Activated CD4-positive, alpha-beta T cell treated with anti-CD3 and anti-CD28 coated beads, Interleukin-2, amount 10 ng/mL, durations not matched to agents 24 days and 14 days (primary cell): Measurements from ENCODE around the gene POLA2. TPM values are rescaled to one million over a fixed set of nuclear protein-coding genes. Genes with fewer than 3 reads are reported as not detected.

Experiments
- DNase-seq: peaks from one replicate; pipeline ENCODE4 v3.0.0; 2022
- H3K27ac Mint-ChIP-seq: one replicate; pipeline ENCODE4 v1.8.0; 2022; ENCODE audit warnings: mild to moderate bottlenecking, mixed read lengths
- H3K27me3 Mint-ChIP-seq: one replicate; pipeline ENCODE4 v1.8.0; 2022; ENCODE audit warnings: mixed read lengths
- H3K36me3 Mint-ChIP-seq: one replicate; pipeline ENCODE4 v1.8.0; 2022; ENCODE audit warnings: low read depth, mild to moderate bottlenecking, mixed read lengths
- H3K4me1 Mint-ChIP-seq: one replicate; pipeline ENCODE4 v1.8.0; 2021; ENCODE audit warnings: mixed read lengths
- H3K4me3 Mint-ChIP-seq: one replicate; pipeline ENCODE4 v1.8.0; 2022; ENCODE audit warnings: mild to moderate bottlenecking, moderate library complexity, mixed read lengths
- H3K9me3 Mint-ChIP-seq: one replicate; pipeline ENCODE4 v1.8.0; 2021; ENCODE audit warnings: mixed read lengths
- intact Hi-C: fragments of 100-400 bp; cut with micrococcal nuclease; formaldehyde crosslinking; loops from one replicate; pipeline ENCODE4 v1.15.1; 2023
- total RNA-seq: library from RNA; stranded (reverse); gene quantifications from 2 replicates; pipeline ENCODE4 v1.2.3, GENCODE V29; 2022

The POLA2 gene
- 77.4 and 82.8 TPM in 2 replicates for total RNA-seq

GRCh38 chr11:65261591-65262380, at the start of gene POLA2:
TSS of gene POLA2 (plus strand) at chr11:65261962. CDS start at chr11:65262293, 331 bp downstream.
- Mint-ChIP-seq H3K4me3 (peak within 1 kb of the TSS; percentile 95), H3K4me1 (peaks cover 48% of the 10 kb centered on the region), H3K36me3 (peaks cover 34% of the 10 kb centered on the region), H3K9me3 (peaks cover 3% of the 10 kb centered on the region), H3K27ac (peak within 1 kb of the TSS; percentile 99), H3K27me3 (peaks cover 4% of the 10 kb centered on the region)
- intact Hi-C loops, result loop anchor here (1.0 to 5.0 kb wide), 3 partner anchors 34 to 139 kb away; partner anchors contain the start of genes DPF2, FAU and MRPL49
- DNase-seq, result peak; percentile 99

GRCh38 chr11:65212226-65212801, 49.4 kb upstream of the POLA2 start:
- Mint-ChIP-seq H3K27ac (no peak overlapping the region), H3K4me3 (no peak overlapping the region), H3K9me3 (peaks cover 6% of the 10 kb centered on the region), H3K36me3 (peaks cover 20% of the 10 kb centered on the region), H3K27me3 (peaks cover 6% of the 10 kb centered on the region), H3K4me1 (peaks cover 20% of the 10 kb centered on the region)
- DNase-seq, result no peak
- intact Hi-C loops, result no loop called here

GRCh38 chr11:65213322-65214211, 48.2 kb upstream of the POLA2 start:
- DNase-seq, result no peak
- peaks cover 20% of the 10 kb centered on the region for H3K36me3 Mint-ChIP-seq
- H3K27me3 Mint-ChIP-seq, result peaks cover 6% of the 10 kb centered on the region
- H3K4me1 Mint-ChIP-seq, result peaks cover 20% of the 10 kb centered on the region
- no peak overlapping the region for H3K4me3 Mint-ChIP-seq
- H3K27ac Mint-ChIP-seq, result peak overlapping the region; percentile 13
- intact Hi-C loops, result no loop called here
- H3K9me3 Mint-ChIP-seq, result peaks cover 6% of the 10 kb centered on the region

- intact Hi-C loops, result no loop called here
- Mint-ChIP-seq H3K36me3 (peaks cover 16% of the 10 kb centered on the region), H3K27ac (peak overlapping the region; percentile 64), H3K27me3 (peaks cover 6% of the 10 kb centered on the region), H3K9me3 (peaks cover 6% of the 10 kb centered on the region), H3K4me1 (peaks cover 16% of the 10 kb centered on the region), H3K4me3 (no peak overlapping the region)
- DNase-seq, result no peak
Observed at GRCh38 chr11:65214212-65214845, 47.4 kb upstream of the POLA2 start.

GRCh38 chr11:65215441-65216076, 46.2 kb upstream of the POLA2 start:
- Mint-ChIP-seq H3K4me1 (peaks cover 21% of the 10 kb centered on the region), H3K27me3 (peaks cover 6% of the 10 kb centered on the region), H3K27ac (peak overlapping the region; percentile 97), H3K4me3 (peak overlapping the region; percentile 71), H3K9me3 (peaks cover 6% of the 10 kb centered on the region), H3K36me3 (peaks cover 15% of the 10 kb centered on the region)
- intact Hi-C loops, result no loop called here
- DNase-seq, result peak; percentile 58

GRCh38 chr11:65216830-65217229, 44.9 kb upstream of the POLA2 start:
- H3K36me3 Mint-ChIP-seq, result peaks cover 8% of the 10 kb centered on the region
- H3K27ac Mint-ChIP-seq, result peak overlapping the region; percentile 74

GRCh38 chr11:65217441-65218423, 44.0 kb upstream of the POLA2 start:
- intact Hi-C loops, result no loop called here
- H3K36me3 Mint-ChIP-seq, result peaks cover 8% of the 10 kb centered on the region
- peak overlapping the region; percentile 74 for H3K27ac Mint-ChIP-seq
- peaks cover 6% of the 10 kb centered on the region for H3K27me3 Mint-ChIP-seq
- H3K9me3 Mint-ChIP-seq, result peaks cover 6% of the 10 kb centered on the region
- no peak overlapping the region for H3K4me3 Mint-ChIP-seq
- peaks cover 21% of the 10 kb centered on the region for H3K4me1 Mint-ChIP-seq
- no peak for DNase-seq

More at GRCh38 chr11:65216830-65217229, 44.9 kb upstream of the POLA2 start:
- peaks cover 6% of the 10 kb centered on the region for H3K27me3 Mint-ChIP-seq
- no peak for DNase-seq
- intact Hi-C loops, result no loop called here
- no peak overlapping the region for H3K4me3 Mint-ChIP-seq
- H3K4me1 Mint-ChIP-seq, result peaks cover 21% of the 10 kb centered on the region
- peaks cover 6% of the 10 kb centered on the region for H3K9me3 Mint-ChIP-seq

- H3K4me3 Mint-ChIP-seq, result no peak overlapping the region
- H3K4me1 Mint-ChIP-seq, result peaks cover 19% of the 10 kb centered on the region
- peaks cover 8% of the 10 kb centered on the region for H3K36me3 Mint-ChIP-seq
- no peak for DNase-seq
- peaks cover 6% of the 10 kb centered on the region for H3K27me3 Mint-ChIP-seq
- H3K9me3 Mint-ChIP-seq, result peaks cover 6% of the 10 kb centered on the region
- intact Hi-C loops, result no loop called here
- no peak overlapping the region for H3K27ac Mint-ChIP-seq
Observed at GRCh38 chr11:65218446-65218845, 43.3 kb upstream of the POLA2 start.

GRCh38 chr11:65219930-65220213, 41.9 kb upstream of the POLA2 start:
- Mint-ChIP-seq H3K4me1 (peaks cover 16% of the 10 kb centered on the region), H3K4me3 (no peak overlapping the region), H3K27ac (no peak overlapping the region), H3K36me3 (peaks cover 7% of the 10 kb centered on the region), H3K9me3 (peaks cover 6% of the 10 kb centered on the region), H3K27me3 (peaks cover 9% of the 10 kb centered on the region)
- intact Hi-C loops, result no loop called here
- no peak for DNase-seq

GRCh38 chr11:65221026-65221425, 40.7 kb upstream of the POLA2 start:
- Mint-ChIP-seq H3K36me3 (peaks cover under 1% of the 10 kb centered on the region), H3K9me3 (no peaks in the 10 kb centered on the region), H3K4me3 (no peak overlapping the region), H3K27me3 (peaks cover 10% of the 10 kb centered on the region), H3K4me1 (peaks cover 14% of the 10 kb centered on the region), H3K27ac (no peak overlapping the region)
- no peak for DNase-seq
- intact Hi-C loops, result no loop called here

GRCh38 chr11:65223011-65223410, 38.8 kb upstream of the POLA2 start:
- Mint-ChIP-seq H3K27me3 (peaks cover 23% of the 10 kb centered on the region), H3K36me3 (no peaks in the 10 kb centered on the region), H3K27ac (no peak overlapping the region), H3K4me1 (peaks cover 14% of the 10 kb centered on the region), H3K4me3 (no peak overlapping the region), H3K9me3 (no peaks in the 10 kb centered on the region)
- intact Hi-C loops, result no loop called here
- no peak for DNase-seq

- H3K4me3 Mint-ChIP-seq, result peak overlapping the region; percentile 85
- intact Hi-C loops, result loop anchor here (5.0 kb wide), 2 partner anchors 37 to 92 kb away; partner anchors contain the start of gene POLA2
- no peaks in the 10 kb centered on the region for H3K36me3 Mint-ChIP-seq
- no peaks in the 10 kb centered on the region for H3K9me3 Mint-ChIP-seq
- no peak overlapping the region for H3K27ac Mint-ChIP-seq
- peaks cover 9% of the 10 kb centered on the region for H3K4me1 Mint-ChIP-seq
- no peak for DNase-seq
- peaks cover 26% of the 10 kb centered on the region for H3K27me3 Mint-ChIP-seq
Observed at GRCh38 chr11:65224930-65225278, 36.9 kb upstream of the POLA2 start.
